ENCODE measurements around the gene HEXIM1.

- no peak for TF ChIP-seq CTCF (IDR thresholded peaks at IDR 0.05; ENCODE audit: insufficient read depth, low read length, poor library complexity, severe bottlenecking)
- no peak for TF ChIP-seq EZH2phosphoT487 (conservative IDR thresholded peaks at IDR 0.05; ENCODE audit: low read length)
These were observed 6.8 kb downstream of the HEXIM1 start for GRCh38 chr17:45155029-45155428.

All from SU-DHL-6 (cell line).